Bronchial epithelial cell (primary cell): ENCODE measurements around the gene RDH5. TPM values are rescaled to one million over a fixed set of nuclear protein-coding genes. Genes with fewer than 3 reads are reported as not detected.

Source experiments
- DNase-seq: peaks from one replicate; pipeline ENCODE4 v3.0.0-alpha.2; 2010; ENCODE audit warnings: low read depth
- FAIRE-seq: peaks from 2 replicates; lab custom pipeline; 2011; peaks lifted over from hg19 to GRCh38; lab: Jason Lieb, UNC
- H3K27me3 ChIP-seq: 2 replicates; pipeline ENCODE4 v1.5.1; 2011; ENCODE audit warnings: low read length; ENCODE audit not compliant: control insufficient read depth, insufficient read depth
- H3K36me3 ChIP-seq: 2 replicates; pipeline ENCODE4 v1.5.1; 2011; ENCODE audit warnings: low read length; ENCODE audit not compliant: control insufficient read depth, insufficient read depth
- H3K4me3 ChIP-seq: 2 replicates; pipeline ENCODE4 v1.5.1; 2011; ENCODE audit warnings: mild to moderate bottlenecking, low read depth, low read length, control low read depth
- CTCF ChIP-seq: IDR thresholded peaks from 2 replicates; pipeline ENCODE4 v1.5.1; 2011; ENCODE audit warnings: mild to moderate bottlenecking, moderate library complexity, low read length, control low read depth, inconsistent platforms; ENCODE audit not compliant: insufficient read depth, severe bottlenecking
- total RNA-seq: library from RNA; depleted of rRNA; stranded (reverse); fragments of >200 nt; gene quantifications from 2 replicates; pipeline ENCODE4 v1.2.1, GENCODE V29; 2014

Gene RDH5
- total RNA-seq, 1 donor from 2014 or later = 1.1 TPM

- TF ChIP-seq CTCF = no peak
- no peak overlapping the region for H3K4me3 ChIP-seq
- no peak for DNase-seq
- H3K36me3 ChIP-seq = peaks cover 26% of the 10 kb centered on the region
- H3K27me3 ChIP-seq = no peaks in the 10 kb centered on the region
- no peak for FAIRE-seq
Measured at GRCh38 chr12:55725556-55725955, 5.4 kb downstream of the RDH5 start.

- H3K36me3 ChIP-seq = peaks cover 26% of the 10 kb centered on the region
- H3K4me3 ChIP-seq = peak overlapping the region; percentile 85
- no peak for TF ChIP-seq CTCF
- no peaks in the 10 kb centered on the region for H3K27me3 ChIP-seq
- FAIRE-seq = no peak
- DNase-seq = no peak
Measured at GRCh38 chr12:55726971-55727370, 6.8 kb downstream of the RDH5 start.

GRCh38 chr12:55727643-55728185 lies 7.5 kb downstream of the RDH5 start:
- Histone ChIP-seq H3K27me3 (no peaks in the 10 kb centered on the region), H3K36me3 (peaks cover 26% of the 10 kb centered on the region), H3K4me3 (peak overlapping the region; percentile 85)
- DNase-seq (peak; percentile 25), FAIRE-seq (no peak)
- no peak for TF ChIP-seq CTCF

- no peak for TF ChIP-seq CTCF
- FAIRE-seq = no peak
Measured at GRCh38 chr12:55728186-55728938, 8.2 kb downstream of the RDH5 start.

GRCh38 chr12:55728939-55729818 lies 9.0 kb downstream of the RDH5 start, which contains the start of gene CD63:
TSS of gene CD63 (minus strand) at chr12:55729009. CDS start at chr12:55728341, 668 bp downstream.
- no peak for FAIRE-seq

More at GRCh38 chr12:55728186-55728938, 8.2 kb downstream of the RDH5 start:
- peak overlapping the region; percentile 85 for H3K4me3 ChIP-seq
- no peaks in the 10 kb centered on the region for H3K27me3 ChIP-seq
- peaks cover 26% of the 10 kb centered on the region for H3K36me3 ChIP-seq
- DNase-seq = no peak

More at GRCh38 chr12:55728939-55729818, 9.0 kb downstream of the RDH5 start, which contains the start of gene CD63:
- no peak for TF ChIP-seq CTCF
- Histone ChIP-seq H3K4me3 (peak within 1 kb of the TSS; percentile 85), H3K27me3 (no peaks in the 10 kb centered on the region), H3K36me3 (peaks cover 20% of the 10 kb centered on the region)
- DNase-seq = peak; percentile 90
